ENCODE data around the gene TCF7L2.

DNA sequence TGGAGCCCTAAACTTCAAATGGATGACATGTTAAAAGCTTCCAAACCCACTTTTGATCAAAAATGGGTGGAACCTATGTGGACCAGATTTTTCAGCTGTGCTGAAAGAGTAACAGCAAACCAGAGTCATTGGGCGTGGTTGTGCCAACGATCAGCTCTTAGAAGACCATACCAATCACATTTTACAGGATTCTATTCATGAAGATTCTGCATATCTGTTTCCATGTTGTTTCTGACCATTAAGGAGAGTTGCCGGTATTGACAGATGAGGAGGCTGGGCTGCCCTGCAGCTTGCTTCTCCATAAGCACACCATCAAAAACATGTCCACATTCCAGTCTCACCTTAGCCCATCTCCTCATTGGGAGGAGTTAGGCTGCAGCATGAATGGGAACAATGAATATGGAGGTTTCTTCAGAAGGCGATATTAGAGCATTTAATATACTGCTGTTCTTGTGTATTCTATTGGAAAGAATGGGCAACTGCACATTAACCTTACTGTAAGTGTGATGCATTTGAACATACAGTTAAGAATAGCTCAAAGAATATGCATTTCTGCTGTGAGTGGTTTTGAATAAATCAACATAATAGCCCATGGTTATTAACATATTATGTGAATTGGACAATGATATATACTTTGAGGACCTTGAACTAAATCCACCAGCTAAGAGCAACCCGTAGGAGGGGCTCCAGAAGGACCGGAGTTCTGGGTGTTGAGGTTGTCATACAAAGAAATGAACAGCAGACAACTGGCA, 116.7 kb downstream of the TCF7L2 start:
- TF ChIP-seq, protein P1, sequence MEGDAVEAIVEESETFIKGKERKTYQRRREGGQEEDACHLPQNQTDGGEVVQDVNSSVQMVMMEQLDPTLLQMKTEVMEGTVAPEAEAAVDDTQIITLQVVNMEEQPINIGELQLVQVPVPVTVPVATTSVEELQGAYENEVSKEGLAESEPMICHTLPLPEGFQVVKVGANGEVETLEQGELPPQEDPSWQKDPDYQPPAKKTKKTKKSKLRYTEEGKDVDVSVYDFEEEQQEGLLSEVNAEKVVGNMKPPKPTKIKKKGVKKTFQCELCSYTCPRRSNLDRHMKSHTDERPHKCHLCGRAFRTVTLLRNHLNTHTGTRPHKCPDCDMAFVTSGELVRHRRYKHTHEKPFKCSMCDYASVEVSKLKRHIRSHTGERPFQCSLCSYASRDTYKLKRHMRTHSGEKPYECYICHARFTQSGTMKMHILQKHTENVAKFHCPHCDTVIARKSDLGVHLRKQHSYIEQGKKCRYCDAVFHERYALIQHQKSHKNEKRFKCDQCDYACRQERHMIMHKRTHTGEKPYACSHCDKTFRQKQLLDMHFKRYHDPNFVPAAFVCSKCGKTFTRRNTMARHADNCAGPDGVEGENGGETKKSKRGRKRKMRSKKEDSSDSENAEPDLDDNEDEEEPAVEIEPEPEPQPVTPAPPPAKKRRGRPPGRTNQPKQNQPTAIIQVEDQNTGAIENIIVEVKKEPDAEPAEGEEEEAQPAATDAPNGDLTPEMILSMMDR (conservative IDR thresholded peaks at IDR 0.05 in 1 of 2, IDR thresholded peaks at IDR 0.05 in 1 of 2; ENCODE audit: extremely low read depth in 1 of 2, insufficient read depth in 1 of 2, low read depth in 1 of 2, low read length in 2 of 2), result no peak
- no peak for TF ChIP-seq EZH2 (IDR thresholded peaks at IDR 0.05; ENCODE audit: borderline replicate concordance, low read length)

Data from mammary epithelial cell (primary cell).